ENCODE measurements around the gene DYNLT2B. TPM values are rescaled to one million over a fixed set of nuclear protein-coding genes. Genes with fewer than 3 reads are reported as not detected.

The DYNLT2B gene
- total RNA-seq, 5 donors from 2014 or later (not counting 1 experiment from before 2014, with no cell fraction given) = 3.2 to 8.5 (median 7.8) TPM

- Mint-ChIP-seq H3K4me1 (peaks cover 43 to 76% (median 70%) of the 10 kb centered on the region in 3 donors), H3K36me3 (no peaks in the 10 kb centered on the region), H3K27me3 (no peaks in the 10 kb centered on the region), H3K27ac (peak overlapping the region; percentile 34 to 76), H3K9me3 (no peaks in the 10 kb centered on the region), H3K4me3 (no peak overlapping the region)
- no CpG with 5 or more reads among the region's 3 CpGs for WGBS (ENCODE audit: insufficient coverage)
- POLR2A ChIA-PET = interaction anchor here in 1 of 2 donors (1.0 kb wide), 1 partner anchor 10 kb away, joined by 5 read pairs; no protein-coding TSS in a partner anchor
- Histone ChIP-seq H3K36me3 (ENCODE audit: control insufficient read depth in 2 of 2, extremely low read depth in 1 of 2, insufficient read depth in 1 of 2, low read length in 1 of 2) (no peaks in the 10 kb centered on the region), H3K4me1 (ENCODE audit: control insufficient read depth in 1 of 2, extremely low read depth in 1 of 2, insufficient read depth in 2 of 2, low read length in 2 of 2) (peaks cover 2 to 30% of the 10 kb centered on the region in 2 experiments), H3K27ac (ENCODE audit: low read length) (peak overlapping the region; percentile 13), H3K27me3 (replicated peaks in 1 of 2; ENCODE audit: control insufficient read depth in 2 of 2, extremely low read depth in 1 of 2, insufficient read depth in 2 of 2, low read length in 1 of 2) (no peaks in the 10 kb centered on the region), H3K9me3 (no peaks in the 10 kb centered on the region), H3K4me3 (ENCODE audit: control insufficient read depth in 1 of 2, extremely low read depth in 1 of 2, low read length in 1 of 2) (no peak overlapping the region)
- ATAC-seq (replicated peaks in 1 of 4) = no peak
- no peak for DNase-seq
- CTCF ChIA-PET = interaction anchor here in 1 of 2 donors (1.2 kb wide), 1 partner anchor 10 kb away, joined by 5 read pairs; no protein-coding TSS in a partner anchor
These were observed 33.6 kb downstream of the DYNLT2B start for GRCh38 chr3:196284396-196284795.

DNA sequence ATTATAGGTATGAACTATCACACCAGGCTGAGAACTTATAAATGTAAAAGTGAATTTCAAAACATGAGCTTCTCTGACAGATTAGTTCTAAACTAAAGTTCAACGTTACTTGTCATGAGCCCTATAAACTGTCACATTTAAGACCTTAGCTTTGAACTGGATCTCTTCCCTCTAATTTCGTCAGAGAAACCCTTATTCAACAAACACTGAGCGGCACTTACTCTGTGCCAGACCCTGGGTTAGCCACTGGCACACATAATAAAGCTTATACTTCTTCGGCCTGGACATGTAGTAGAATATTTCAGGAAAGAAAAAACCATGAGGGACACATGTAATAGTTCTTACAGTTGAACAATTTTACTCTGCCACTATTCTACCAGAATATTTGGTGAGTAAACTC lies 36.1 kb downstream of the DYNLT2B start:
- H3K9me3 Mint-ChIP-seq = no peaks in the 10 kb centered on the region
- ChIA-PET POLR2A (interaction anchor here in 1 of 2 donors (0.8 kb wide), 1 partner anchor 14 kb away, joined by 3 read pairs; no protein-coding TSS in a partner anchor), CTCF (no interaction called here)
- H3K36me3 ChIP-seq (ENCODE audit: control insufficient read depth in 2 of 2, extremely low read depth in 1 of 2, insufficient read depth in 1 of 2, low read length in 1 of 2) = no peaks in the 10 kb centered on the region
- H3K27ac ChIP-seq (ENCODE audit: low read length) = no peak overlapping the region
- no peak for DNase-seq
- H3K4me3 Mint-ChIP-seq = no peak overlapping the region
- peaks cover 11% of the 10 kb centered on the region for H3K36me3 Mint-ChIP-seq
- WGBS (ENCODE audit: insufficient coverage) = 90% methylated on average over 2 of the region's 4 CpGs
- no peak overlapping the region for H3K4me3 ChIP-seq (ENCODE audit: control insufficient read depth in 1 of 2, extremely low read depth in 1 of 2, low read length in 1 of 2)
- no peaks in the 10 kb centered on the region for H3K27me3 Mint-ChIP-seq
- H3K27ac Mint-ChIP-seq = peak overlapping the region; percentile 2 to 40
- no peak for ATAC-seq (replicated peaks in 1 of 4)
- peaks cover 45 to 77% (median 73%) of the 10 kb centered on the region in 3 donors for H3K4me1 Mint-ChIP-seq
- H3K4me1 ChIP-seq (ENCODE audit: control insufficient read depth in 1 of 2, extremely low read depth in 1 of 2, insufficient read depth in 2 of 2, low read length in 2 of 2) = peaks cover 2 to 28% of the 10 kb centered on the region in 2 experiments
- no peaks in the 10 kb centered on the region for H3K9me3 ChIP-seq
- no peaks in the 10 kb centered on the region for H3K27me3 ChIP-seq (replicated peaks in 1 of 2; ENCODE audit: control insufficient read depth in 2 of 2, extremely low read depth in 1 of 2, insufficient read depth in 2 of 2, low read length in 1 of 2)

- H3K4me1 ChIP-seq (ENCODE audit: control insufficient read depth in 1 of 2, extremely low read depth in 1 of 2, insufficient read depth in 2 of 2, low read length in 2 of 2) = peaks cover 0 to 18% of the 10 kb centered on the region in 2 experiments
- DNase-seq = no peak
- CTCF ChIA-PET = interaction anchor here (0.5 to 0.7 kb wide), 2 partner anchors 208 to 246 kb away, joined by 5 read pairs; no protein-coding TSS in a partner anchor
- H3K36me3 ChIP-seq (ENCODE audit: control insufficient read depth in 2 of 2, extremely low read depth in 1 of 2, insufficient read depth in 1 of 2, low read length in 1 of 2) = no peaks in the 10 kb centered on the region
- H3K4me3 ChIP-seq (ENCODE audit: control insufficient read depth in 1 of 2, extremely low read depth in 1 of 2, low read length in 1 of 2) = no peak overlapping the region
- H3K27me3 ChIP-seq (replicated peaks in 1 of 2; ENCODE audit: control insufficient read depth in 2 of 2, extremely low read depth in 1 of 2, insufficient read depth in 2 of 2, low read length in 1 of 2) = no peaks in the 10 kb centered on the region
- H3K27ac Mint-ChIP-seq = peak overlapping the region; percentile 12 to 29
- no peaks in the 10 kb centered on the region for H3K9me3 Mint-ChIP-seq
- no peak overlapping the region for H3K4me3 Mint-ChIP-seq
- H3K27me3 Mint-ChIP-seq = no peaks in the 10 kb centered on the region
- no peak overlapping the region for H3K27ac ChIP-seq (ENCODE audit: low read length)
- H3K36me3 Mint-ChIP-seq = peaks cover 11% of the 10 kb centered on the region
- H3K4me1 Mint-ChIP-seq = peaks cover 34 to 66% (median 62%) of the 10 kb centered on the region in 3 donors
- ATAC-seq (replicated peaks in 1 of 4) = no peak
- POLR2A ChIA-PET = interaction anchor here (0.6 kb wide), 2 partner anchors 13 to 1581 kb away, joined by 3 to 9 read pairs; no protein-coding TSS in a partner anchor
- no peaks in the 10 kb centered on the region for H3K9me3 ChIP-seq
- WGBS (ENCODE audit: insufficient coverage) = 61% methylated on average over 4 of the region's 7 CpGs
These were observed 37.2 kb downstream of the DYNLT2B start for GRCh38 chr3:196280689-196281440.

GRCh38 chr3:196275126-196275525 lies 42.9 kb downstream of the DYNLT2B start:
- no CpG with 5 or more reads among the region's 5 CpGs for WGBS (ENCODE audit: insufficient coverage)
- peak overlapping the region; percentile 96 for H3K27ac Mint-ChIP-seq
- H3K36me3 Mint-ChIP-seq = peaks cover 19% of the 10 kb centered on the region
- no peaks in the 10 kb centered on the region for H3K9me3 Mint-ChIP-seq
- Histone ChIP-seq H3K4me1 (ENCODE audit: control insufficient read depth in 1 of 2, extremely low read depth in 1 of 2, insufficient read depth in 2 of 2, low read length in 2 of 2) (peaks cover 0 to 37% of the 10 kb centered on the region in 2 experiments), H3K36me3 (ENCODE audit: control insufficient read depth in 2 of 2, extremely low read depth in 1 of 2, insufficient read depth in 1 of 2, low read length in 1 of 2) (peaks cover 0 to 11% of the 10 kb centered on the region in 2 donors), H3K4me3 (ENCODE audit: control insufficient read depth in 1 of 2, extremely low read depth in 1 of 2, low read length in 1 of 2) (peak overlapping the region in 1 of 2 donors; percentile 35), H3K27ac (ENCODE audit: low read length) (peak overlapping the region; percentile 92), H3K9me3 (no peaks in the 10 kb centered on the region), H3K27me3 (replicated peaks in 1 of 2; ENCODE audit: control insufficient read depth in 2 of 2, extremely low read depth in 1 of 2, insufficient read depth in 2 of 2, low read length in 1 of 2) (no peaks in the 10 kb centered on the region)
- peaks cover 33 to 50% (median 47%) of the 10 kb centered on the region in 3 donors for H3K4me1 Mint-ChIP-seq
- ChIA-PET CTCF (interaction anchor here in 1 of 2 donors (1.0 kb wide), 1 partner anchor 10 kb away, joined by 5 read pairs; no protein-coding TSS in a partner anchor), POLR2A (interaction anchor here in 1 of 2 donors (1.0 kb wide), 1 partner anchor 9 kb away, joined by 5 read pairs; no protein-coding TSS in a partner anchor)
- DNase-seq = no peak
- peak overlapping the region; percentile 60 to 75 (median 72) for H3K4me3 Mint-ChIP-seq
- ATAC-seq (replicated peaks in 1 of 4) = no peak
- H3K27me3 Mint-ChIP-seq = no peaks in the 10 kb centered on the region

- no peaks in the 10 kb centered on the region for H3K27me3 Mint-ChIP-seq
- Histone ChIP-seq H3K27ac (ENCODE audit: low read length) (peak overlapping the region; percentile 92), H3K36me3 (ENCODE audit: control insufficient read depth in 2 of 2, extremely low read depth in 1 of 2, insufficient read depth in 1 of 2, low read length in 1 of 2) (peaks cover 0 to 15% of the 10 kb centered on the region in 2 donors), H3K4me3 (ENCODE audit: control insufficient read depth in 1 of 2, extremely low read depth in 1 of 2, low read length in 1 of 2) (peak overlapping the region in 1 of 2 donors; percentile 35), H3K9me3 (no peaks in the 10 kb centered on the region), H3K27me3 (replicated peaks in 1 of 2; ENCODE audit: control insufficient read depth in 2 of 2, extremely low read depth in 1 of 2, insufficient read depth in 2 of 2, low read length in 1 of 2) (no peaks in the 10 kb centered on the region), H3K4me1 (ENCODE audit: control insufficient read depth in 1 of 2, extremely low read depth in 1 of 2, insufficient read depth in 2 of 2, low read length in 2 of 2) (peaks cover 0 to 37% of the 10 kb centered on the region in 2 experiments)
- peak; percentile 95 to 96 (median 95) for ATAC-seq (replicated peaks in 1 of 4)
- H3K9me3 Mint-ChIP-seq = no peaks in the 10 kb centered on the region
- H3K27ac Mint-ChIP-seq = peak overlapping the region; percentile 96
- peak overlapping the region; percentile 60 to 75 (median 72) for H3K4me3 Mint-ChIP-seq
- 11% methylated on average over 1 of the region's 5 CpGs for WGBS (ENCODE audit: insufficient coverage)
- H3K36me3 Mint-ChIP-seq = peaks cover 22% of the 10 kb centered on the region
- DNase-seq = peak in 31 of 35 experiments; percentile 4 to 81 (median 35)
- H3K4me1 Mint-ChIP-seq = peaks cover 36 to 48% (median 46%) of the 10 kb centered on the region in 3 donors
- ChIA-PET POLR2A (interaction anchor here in 1 of 2 donors (1.0 kb wide), 1 partner anchor 10 kb away, joined by 5 read pairs; no protein-coding TSS in a partner anchor), CTCF (interaction anchor here in 1 of 2 donors (0.6 to 1.0 kb wide), 2 partner anchors 10 to 151 kb away, joined by 3 to 5 read pairs; no protein-coding TSS in a partner anchor)
These were observed 43.5 kb downstream of the DYNLT2B start for GRCh38 chr3:196274585-196274984.

DNA sequence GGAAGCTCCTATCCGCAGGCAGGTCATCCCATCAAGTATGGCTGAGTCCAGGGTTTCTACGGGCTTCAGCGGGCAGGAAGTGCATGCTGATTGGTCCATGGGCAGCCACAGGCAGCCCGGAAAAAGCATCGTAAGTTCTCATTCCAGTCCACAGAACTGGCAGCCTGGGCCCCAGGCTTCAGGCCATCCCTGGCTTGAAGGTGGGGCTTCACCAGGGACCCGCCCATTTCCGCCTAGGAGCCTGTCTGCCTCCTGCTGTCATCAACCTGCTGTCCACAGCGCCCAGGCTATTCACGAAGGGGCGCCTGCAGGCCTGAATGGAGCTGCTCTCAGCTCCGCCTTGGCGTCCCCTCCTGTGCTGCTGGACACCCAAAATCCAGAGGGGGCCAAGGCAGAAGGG lies 44.4 kb downstream of the DYNLT2B start:
- no peaks in the 10 kb centered on the region for H3K9me3 Mint-ChIP-seq
- no peak for DNase-seq
- 91% methylated on average over 12 of the region's 12 CpGs for WGBS (ENCODE audit: insufficient coverage)
- H3K27me3 Mint-ChIP-seq = no peaks in the 10 kb centered on the region
- Histone ChIP-seq H3K27ac (ENCODE audit: low read length) (peak overlapping the region; percentile 92), H3K36me3 (ENCODE audit: control insufficient read depth in 2 of 2, extremely low read depth in 1 of 2, insufficient read depth in 1 of 2, low read length in 1 of 2) (peaks cover 0 to 23% of the 10 kb centered on the region in 2 donors), H3K9me3 (no peaks in the 10 kb centered on the region), H3K4me1 (ENCODE audit: control insufficient read depth in 1 of 2, extremely low read depth in 1 of 2, insufficient read depth in 2 of 2, low read length in 2 of 2) (peaks cover 0 to 33% of the 10 kb centered on the region in 2 experiments), H3K4me3 (ENCODE audit: control insufficient read depth in 1 of 2, extremely low read depth in 1 of 2, low read length in 1 of 2) (no peak overlapping the region), H3K27me3 (replicated peaks in 1 of 2; ENCODE audit: control insufficient read depth in 2 of 2, extremely low read depth in 1 of 2, insufficient read depth in 2 of 2, low read length in 1 of 2) (no peaks in the 10 kb centered on the region)
- peak overlapping the region; percentile 96 for H3K27ac Mint-ChIP-seq
- no peak for ATAC-seq (replicated peaks in 1 of 4)
- no peak overlapping the region for H3K4me3 Mint-ChIP-seq
- POLR2A ChIA-PET = interaction anchor here in 1 of 2 donors (0.9 kb wide), 1 partner anchor 14 kb away, joined by 4 read pairs; no protein-coding TSS in a partner anchor
- peaks cover 31 to 48% (median 48%) of the 10 kb centered on the region in 3 donors for H3K4me1 Mint-ChIP-seq
- CTCF ChIA-PET = no interaction called here
- peaks cover 27% of the 10 kb centered on the region for H3K36me3 Mint-ChIP-seq

Measured in T-cell (primary cell).